ENCODE results near the gene ESRRB.

GRCh38 chr14:76514213-76514998, 138.5 kb downstream of the ESRRB start:
- peak; percentile 41; the same call in 1 of the 2 replicates for TF ChIP-seq CTCF (IDR thresholded peaks at IDR 0.05)
- no peak for TF ChIP-seq ZFX (IDR thresholded peaks at IDR 0.05; ENCODE audit: borderline replicate concordance)
